Common myeloid progenitor, CD34-positive (primary cell): ENCODE results near the gene IFT81.
"Not testable (repeated sequence)": the region's sequence is repeated elsewhere in the genome, so short reads cannot be mapped to it uniquely, and the experiment has no call there.

Experiments used
- CTCF ChIA-PET: fragments of 350-600 bp; sonication (Branson Sonifier 250); formaldehyde crosslinking; loops from one replicate; lab custom pipeline; 2021; ENCODE audit warnings: antibody characterized with exemption; lab: Charles Lee
- POLR2A ChIA-PET: fragments of 350-600 bp; sonication (Branson Sonifier 250); formaldehyde crosslinking; loops from one replicate; lab custom pipeline; 2021; ENCODE audit warnings: antibody characterized with exemption; lab: Charles Lee
- DNase-seq, 3 donors: peaks; one replicate each; pipeline versions ENCODE4 v3.0.0 to v3.0.0-alpha.2; 2013
- H3K27ac ChIP-seq, 2 experiments: 1 replicate in 1 of 2; 2 replicates in 1 of 2; pipeline ENCODE4 v1.7.0; 2013; ENCODE audit warnings: inconsistent platforms in 2 of 2, low read length in 2 of 2, mild to moderate bottlenecking in 2 of 2, low read depth in 1 of 2, moderate library complexity in 1 of 2; ENCODE audit not compliant: severe bottlenecking in 2 of 2, insufficient read depth in 1 of 2, poor library complexity in 1 of 2
- H3K27me3 ChIP-seq, 5 experiments: replicated peaks in 2 of 5; 1 replicate in 3 of 5; 2 replicates in 2 of 5; pipeline versions ENCODE4 v1.6.1 to v1.7.0; 2013; ENCODE audit warnings: low read length in 4 of 5, mild to moderate bottlenecking in 2 of 5, moderate library complexity in 2 of 5, inconsistent platforms in 1 of 5; ENCODE audit not compliant: insufficient read depth in 5 of 5, control insufficient read depth in 4 of 5
- H3K36me3 ChIP-seq, 4 experiments: 1 replicate in 2 of 4; 2 replicates in 2 of 4; pipeline versions ENCODE4 v1.6.1 to v1.7.0; 2013; ENCODE audit warnings: low read length in 3 of 4, control low read depth in 1 of 4, mild to moderate bottlenecking in 1 of 4; ENCODE audit not compliant: control insufficient read depth in 4 of 4, insufficient read depth in 4 of 4
- H3K4me1 ChIP-seq, 4 experiments: 1 replicate in 3 of 4; 2 replicates in 1 of 4; pipeline versions ENCODE4 v1.6.1 to v1.7.1; 2013; ENCODE audit warnings: low read length in 3 of 4, mild to moderate bottlenecking in 3 of 4, control low read depth in 1 of 4, inconsistent platforms in 1 of 4, moderate library complexity in 1 of 4; ENCODE audit not compliant: control insufficient read depth in 4 of 4, insufficient read depth in 4 of 4; ENCODE audit errors: control extremely low read depth in 1 of 4
- H3K4me3 ChIP-seq, 7 experiments: 1 replicate in 4 of 7; 2 replicates in 3 of 7; pipeline versions ENCODE4 v1.5.1 to v1.7.0; 2013; ENCODE audit warnings: mild to moderate bottlenecking in 7 of 7, low read length in 6 of 7, moderate library complexity in 6 of 7, inconsistent platforms in 2 of 7, low read depth in 2 of 7, control low read depth in 1 of 7; ENCODE audit not compliant: insufficient read depth in 4 of 7, control insufficient read depth in 1 of 7; ENCODE audit errors: extremely low read depth in 1 of 7
- H3K9me3 ChIP-seq, 5 experiments: 1 replicate in 4 of 5; 2 replicates in 1 of 5; pipeline versions ENCODE4 v1.6.1 to v1.7.1; 2013; ENCODE audit warnings: low read length in 4 of 5, mild to moderate bottlenecking in 2 of 5, inconsistent platforms in 1 of 5, low read depth in 1 of 5, moderate library complexity in 1 of 5; ENCODE audit not compliant: control insufficient read depth in 4 of 5, insufficient read depth in 2 of 5; ENCODE audit errors: control extremely low read depth in 1 of 5
- WGBS: methylation state at CpG from one replicate; pipeline ENCODE4 v1.1.5; 2013; ENCODE audit not compliant: insufficient coverage; 5-methylcytosine and 5-hydroxymethylcytosine counted together

IFT81 gene

DNA sequence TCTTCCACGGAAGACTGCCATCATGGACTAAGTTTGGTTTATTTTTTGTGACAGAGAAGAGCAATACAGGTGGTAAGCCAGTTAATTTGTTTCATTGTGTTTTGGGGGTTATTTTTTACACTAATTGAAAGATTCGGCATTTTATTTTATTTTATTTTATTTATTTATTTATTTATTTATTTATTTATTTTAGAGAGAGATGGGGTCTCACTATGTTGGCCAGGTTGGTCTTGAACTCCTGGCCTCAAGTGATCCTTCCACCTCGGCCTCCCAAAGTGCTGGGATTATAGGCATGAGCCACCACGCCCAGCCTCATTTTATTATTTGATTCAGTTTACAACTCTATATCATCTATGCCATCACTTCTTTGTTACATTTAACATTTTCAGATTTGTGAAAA lies 104.2 kb downstream of the IFT81 start:
- not testable (repeated sequence) for H3K36me3 ChIP-seq, H3K4me3 ChIP-seq, DNase-seq, H3K27ac ChIP-seq, H3K9me3 ChIP-seq, H3K27me3 ChIP-seq, H3K4me1 ChIP-seq
- ChIA-PET CTCF (interaction anchor here (0.8 to 1.3 kb wide), 3 partner anchors 9 to 153 kb away, joined by 3 read pairs; no protein-coding TSS in a partner anchor), POLR2A (interaction anchor here (0.7 kb wide), 1 partner anchor 658 kb away, joined by 7 read pairs; no protein-coding TSS in a partner anchor)
- no CpG with 5 or more reads among the region's 4 CpGs for WGBS

- no CpG with 5 or more reads among the region's 1 CpG for WGBS
- Histone ChIP-seq H3K27ac (no peak overlapping the region), H3K4me3 (no peak overlapping the region), H3K9me3 (no peaks in the 10 kb centered on the region), H3K4me1 (peaks cover 0 to 4% (median 0%) of the 10 kb centered on the region in 4 experiments), H3K36me3 (no peaks in the 10 kb centered on the region), H3K27me3 (no peaks in the 10 kb centered on the region)
- CTCF ChIA-PET = interaction anchor here (1.3 kb wide), 1 partner anchor 10 kb away, joined by 3 read pairs; no protein-coding TSS in a partner anchor
- POLR2A ChIA-PET = no interaction called here
- no peak for DNase-seq
Observed at GRCh38 chr12:110228756-110229155, 104.6 kb downstream of the IFT81 start.

DNA sequence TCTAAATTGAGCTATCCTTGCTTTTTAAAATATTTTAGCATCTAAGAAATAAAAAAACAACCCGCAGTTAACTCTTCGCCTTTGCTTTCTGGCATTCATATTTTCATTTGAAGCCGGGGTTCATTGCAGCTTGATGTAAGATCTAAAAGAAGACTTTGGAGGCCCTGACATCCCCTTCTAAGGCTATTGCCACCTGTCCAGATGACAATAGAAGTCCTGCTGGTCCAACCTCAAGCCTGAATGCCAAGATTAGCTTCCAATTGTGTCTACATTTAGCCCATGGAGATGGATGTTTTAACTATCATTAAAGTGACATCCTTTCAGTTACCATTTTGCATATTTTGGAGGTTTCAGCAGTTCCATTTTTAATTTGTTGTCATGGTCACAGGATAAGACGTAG lies 105.3 kb downstream of the IFT81 start:
- Histone ChIP-seq H3K27me3 (no peaks in the 10 kb centered on the region), H3K27ac (no peak overlapping the region), H3K4me3 (no peak overlapping the region), H3K36me3 (no peaks in the 10 kb centered on the region), H3K4me1 (peaks cover 0 to 3% (median 3%) of the 10 kb centered on the region in 4 experiments), H3K9me3 (no peaks in the 10 kb centered on the region)
- POLR2A ChIA-PET = no interaction called here
- DNase-seq = no peak
- CTCF ChIA-PET = interaction anchor here (1.5 to 1.8 kb wide), 2 partner anchors 11 to 130 kb away, joined by 3 to 6 read pairs; no protein-coding TSS in a partner anchor
- 90% methylated on average over 3 of the region's 4 CpGs for WGBS

- no peak overlapping the region for H3K4me3 ChIP-seq
- CTCF ChIA-PET = interaction anchor here (1.5 to 1.8 kb wide), 2 partner anchors 10 to 131 kb away, joined by 3 to 6 read pairs; no protein-coding TSS in a partner anchor
- no peaks in the 10 kb centered on the region for H3K27me3 ChIP-seq
- no peaks in the 10 kb centered on the region for H3K9me3 ChIP-seq
- H3K4me1 ChIP-seq = peaks cover 0 to 10% (median 3%) of the 10 kb centered on the region in 4 experiments
- no peak overlapping the region for H3K27ac ChIP-seq
- DNase-seq = no peak
- WGBS = no CpG with 5 or more reads among the region's 1 CpG
- POLR2A ChIA-PET = no interaction called here
- no peaks in the 10 kb centered on the region for H3K36me3 ChIP-seq
Observed at GRCh38 chr12:110230655-110231054, 106.5 kb downstream of the IFT81 start.

DNA sequence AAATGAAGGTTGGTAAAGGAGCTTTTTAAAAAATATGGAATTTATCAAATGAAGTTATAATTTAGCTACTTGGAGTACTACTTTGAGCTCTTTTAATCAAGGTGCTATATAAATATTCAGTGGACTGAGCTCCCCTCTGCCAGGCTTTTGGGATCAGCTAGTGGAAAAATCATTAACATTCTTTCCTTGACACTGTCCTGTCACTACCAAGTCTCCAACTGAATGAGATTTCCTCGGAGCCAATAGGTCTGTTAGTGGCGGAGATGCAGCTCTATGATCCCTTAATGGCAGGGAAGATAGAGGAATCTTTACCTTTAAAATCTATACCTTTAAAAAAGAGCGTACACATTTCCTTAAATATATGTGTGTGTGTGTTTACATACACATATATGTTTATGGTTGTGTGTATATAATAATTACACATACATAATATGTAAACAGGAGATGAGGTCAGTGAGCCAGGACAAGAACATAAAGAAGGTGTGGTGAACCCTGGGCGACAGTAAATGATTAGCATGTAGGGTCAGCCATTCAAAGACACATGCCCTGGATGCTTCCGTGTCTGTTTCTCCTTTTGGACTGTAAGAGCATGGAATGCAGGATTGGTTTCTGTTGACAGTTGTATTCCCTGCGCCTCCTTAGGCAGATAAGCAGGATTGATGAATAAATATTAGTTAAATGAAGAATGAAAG lies 109.2 kb downstream of the IFT81 start:
- CTCF ChIA-PET = interaction anchor here (1.2 to 1.4 kb wide), 2 partner anchors 10 to 20 kb away, joined by 3 read pairs; no protein-coding TSS in a partner anchor
- no peak for DNase-seq

DNA sequence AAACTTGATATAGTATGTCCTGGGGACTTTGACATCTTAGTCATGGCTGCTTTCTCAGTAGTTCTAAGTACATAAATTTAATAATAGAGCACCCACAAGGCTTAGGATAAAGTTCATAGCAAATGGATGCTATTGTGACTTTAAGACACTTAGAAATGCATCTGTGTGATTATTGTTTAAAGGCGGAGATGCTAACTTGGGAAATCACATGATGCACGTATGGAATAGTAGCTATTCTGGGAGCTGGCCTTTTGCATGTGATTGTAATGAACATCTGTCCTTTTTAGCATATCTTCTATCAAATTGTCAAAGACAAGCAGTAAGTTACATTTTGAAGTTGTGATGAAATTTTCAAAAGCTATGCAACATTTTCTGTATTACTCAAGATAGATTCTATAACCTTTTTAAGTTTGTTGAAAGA lies 110.2 kb downstream of the IFT81 start:
- no CpG with 5 or more reads among the region's 2 CpGs for WGBS
- ChIA-PET POLR2A (no interaction called here), CTCF (no interaction called here)
- Histone ChIP-seq H3K9me3 (no peaks in the 10 kb centered on the region), H3K27ac (no peak overlapping the region), H3K4me1 (peaks cover 0 to 10% (median 3%) of the 10 kb centered on the region in 4 experiments), H3K4me3 (no peak overlapping the region), H3K36me3 (no peaks in the 10 kb centered on the region), H3K27me3 (no peaks in the 10 kb centered on the region)
- DNase-seq = peak in 1 of 3 donors; percentile 27

More for the DNA sequence above, 109.2 kb downstream of the IFT81 start:
- Histone ChIP-seq H3K4me3 (no peak overlapping the region), H3K27me3 (no peaks in the 10 kb centered on the region), H3K4me1 (peaks cover 0 to 10% (median 3%) of the 10 kb centered on the region in 4 experiments), H3K36me3 (no peaks in the 10 kb centered on the region), H3K9me3 (no peaks in the 10 kb centered on the region), H3K27ac (no peak overlapping the region)
- 100% methylated on average over 2 of the region's 6 CpGs for WGBS
- POLR2A ChIA-PET = no interaction called here

DNA sequence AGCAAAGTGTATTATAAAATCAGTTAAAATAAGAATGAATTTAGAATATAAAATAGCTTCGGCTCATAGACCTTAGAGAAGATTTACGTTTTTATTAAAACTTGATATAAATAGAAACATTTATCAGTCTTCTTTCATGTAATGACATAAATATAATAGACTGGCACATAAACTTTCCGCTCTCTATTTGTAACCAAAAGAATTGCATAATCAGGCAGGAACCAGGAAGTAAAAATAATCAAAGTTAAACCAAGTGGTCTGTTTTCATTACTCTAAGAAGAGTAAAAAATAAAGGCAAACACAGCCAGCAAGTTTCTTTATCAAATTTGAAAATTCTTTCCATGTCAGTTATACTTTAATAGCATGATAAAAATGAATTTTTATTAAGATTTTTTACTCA lies 110.6 kb downstream of the IFT81 start:
- WGBS = no CpG with 5 or more reads among the region's 3 CpGs
- peak in 2 of 3 donors; percentile 39 to 59 for DNase-seq
- no peaks in the 10 kb centered on the region for H3K27me3 ChIP-seq

More for the DNA sequence above, 110.6 kb downstream of the IFT81 start:
- Histone ChIP-seq H3K4me1 (peaks cover 0 to 10% (median 3%) of the 10 kb centered on the region in 4 experiments), H3K4me3 (peak overlapping the region in 1 of 7 experiments; percentile 6), H3K9me3 (no peaks in the 10 kb centered on the region), H3K36me3 (no peaks in the 10 kb centered on the region), H3K27ac (no peak overlapping the region)
- CTCF ChIA-PET = no interaction called here
- POLR2A ChIA-PET = no interaction called here
